NK-92 (cell line): ENCODE results near the gene TOB2.
"Not testable (repeated sequence)": the region's sequence is repeated elsewhere in the genome, so short reads cannot be mapped to it uniquely, and the experiment has no call there.

ENCODE experiments used
- DNase-seq: peaks from one replicate; lab custom pipeline; 2025; ENCODE audit not compliant: unreplicated experiment; lab: John Stamatoyannopoulos, UW

TOB2 gene

GRCh38 chr22:41468381-41469217 lies 22.0 kb upstream of the TOB2 start, which contains the start of the genes ACO2 and PHF5A:
Gene ACO2, plus strand, starts transcription at chr22:41469117. Its CDS starts 30 bp downstream, at chr22:41469147.
Gene PHF5A, minus strand, starts transcription at chr22:41468692. Its CDS starts 39 bp downstream, at chr22:41468653.
- DNase-seq, result peak; percentile 78

DNA sequence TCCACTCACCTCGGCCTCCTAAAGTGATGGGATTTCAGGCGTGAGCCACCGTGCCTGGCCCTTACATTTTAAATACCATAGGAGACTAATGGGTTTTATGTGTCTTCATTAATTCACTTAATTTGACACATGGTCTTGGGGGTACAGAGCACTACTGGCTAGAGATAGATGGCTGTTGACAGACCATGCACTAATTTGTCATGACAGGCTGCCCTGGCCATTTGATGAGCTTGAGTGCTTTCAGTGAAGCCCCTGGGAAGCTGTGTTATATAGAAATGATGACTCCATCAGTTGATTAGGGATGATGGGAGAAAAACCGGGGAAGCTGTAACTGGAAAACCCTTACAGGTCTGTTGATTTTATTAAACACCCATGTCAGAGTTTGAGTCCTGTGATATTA lies 15.3 kb upstream of the TOB2 start:
- DNase-seq, result no peak

- not testable (repeated sequence) for DNase-seq
Observed at GRCh38 chr22:41460071-41460470, 13.5 kb upstream of the TOB2 start.

DNA sequence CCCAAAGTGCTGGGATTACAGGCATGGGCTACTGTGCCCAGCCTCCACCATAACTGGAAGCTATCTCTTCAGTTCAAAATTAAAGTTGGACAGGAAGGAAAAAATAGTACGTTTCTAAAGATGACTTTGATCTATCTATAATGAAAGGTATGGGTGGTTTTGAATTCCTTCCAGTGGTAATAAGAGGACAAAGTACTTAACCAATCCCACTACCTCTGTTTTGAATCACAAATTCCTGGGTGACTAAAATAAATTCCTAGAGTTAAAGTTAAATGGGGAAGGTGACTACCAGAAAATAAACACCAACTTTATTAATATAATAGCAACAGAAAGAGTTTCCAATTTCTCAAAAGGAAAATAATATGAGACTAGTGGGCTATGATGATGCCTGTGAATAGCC lies 12.8 kb upstream of the TOB2 start:
- no peak for DNase-seq

- DNase-seq, result no peak
Observed at GRCh38 chr22:41458161-41458728, 11.6 kb upstream of the TOB2 start.

GRCh38 chr22:41448189-41448808 lies 1.7 kb upstream of the TOB2 start:
- peak; percentile 38 for DNase-seq

- no peak for DNase-seq
Observed at GRCh38 chr22:41447435-41448188, 1.0 kb upstream of the TOB2 start.

- no peak for DNase-seq
Observed at GRCh38 chr22:41446057-41446501, 522 bp downstream of the TOB2 start.

- DNase-seq, result no peak
Observed at GRCh38 chr22:41445129-41446056, 1.2 kb downstream of the TOB2 start.

DNA sequence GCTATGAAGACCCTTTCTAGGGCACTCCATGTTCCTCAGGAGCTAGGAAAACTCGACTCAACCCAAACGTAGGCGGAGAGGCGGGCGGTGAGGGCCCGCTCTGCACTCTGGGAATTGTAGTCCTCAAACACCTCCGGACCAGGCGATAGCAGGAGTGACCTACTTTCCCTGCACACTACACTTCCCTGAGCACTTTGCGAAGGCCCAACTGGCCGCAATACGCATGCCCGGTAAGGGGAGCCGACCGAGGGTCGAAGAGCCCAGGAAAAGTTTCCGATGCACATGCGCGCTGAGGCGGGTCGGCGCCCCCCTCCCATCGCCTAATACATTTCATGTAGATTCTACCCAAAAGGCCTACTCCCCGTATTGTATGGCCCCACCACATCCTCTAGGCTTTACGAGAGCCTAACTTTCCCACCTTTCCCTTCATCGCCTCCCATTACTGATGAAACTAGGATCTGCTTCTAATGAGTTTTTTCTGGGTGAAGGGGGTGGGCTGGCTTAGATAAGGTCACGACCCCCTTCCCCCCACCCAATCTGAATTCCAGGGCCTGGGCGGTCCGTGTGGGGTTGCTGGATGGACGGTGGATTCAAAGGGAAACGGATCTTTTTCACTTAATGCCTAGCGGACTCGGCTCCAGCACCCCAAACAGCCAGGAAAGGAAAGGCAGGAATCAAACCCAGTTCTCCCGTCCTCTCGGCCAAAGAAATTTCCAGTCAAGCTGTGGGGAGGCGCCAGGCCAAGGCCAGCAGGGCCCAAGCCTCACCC lies 2.1 kb downstream of the TOB2 start:
- no peak for DNase-seq

- DNase-seq, result no peak
Observed at GRCh38 chr22:41442240-41442792, 4.3 kb downstream of the TOB2 start.

DNA sequence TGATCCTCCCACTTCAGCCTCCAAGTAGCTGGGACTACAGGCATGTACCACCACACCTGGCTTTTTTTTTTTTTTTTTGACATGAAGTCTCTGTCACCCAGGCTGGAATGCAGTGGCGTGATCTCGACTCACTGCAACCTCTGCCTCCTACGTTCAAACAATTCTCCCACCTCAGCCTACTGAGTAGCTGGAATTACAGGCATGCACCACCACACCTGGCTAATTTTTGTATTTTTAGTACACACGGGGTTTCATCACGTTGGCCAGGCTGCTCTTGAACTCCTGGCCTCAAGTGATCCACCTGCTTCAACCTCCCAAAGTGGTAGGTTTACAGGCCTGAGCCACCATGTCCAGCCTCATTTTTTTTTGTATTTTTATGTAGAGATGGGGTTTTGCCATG lies 6.1 kb downstream of the TOB2 start:
- DNase-seq, result not testable (repeated sequence)

DNA sequence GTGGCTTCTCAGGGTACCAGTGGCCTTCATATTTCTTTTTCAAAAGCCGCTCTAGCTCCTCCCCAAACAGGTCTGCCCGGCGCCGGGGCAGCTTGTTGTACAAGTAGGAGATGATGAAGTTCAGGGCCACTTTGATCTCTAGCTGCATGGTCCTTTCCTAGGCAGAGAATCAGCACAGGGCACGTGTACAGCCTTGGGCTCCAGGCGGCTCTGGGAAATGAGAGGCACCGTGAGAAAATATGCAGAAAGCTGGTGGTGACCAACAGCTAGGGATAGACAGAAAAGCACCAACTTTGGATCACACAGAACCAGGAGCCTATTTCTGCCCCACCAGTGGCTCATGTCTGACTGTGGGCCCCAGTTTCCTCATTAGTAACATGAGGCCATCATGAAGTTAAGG lies 9.4 kb downstream of the TOB2 start:
- DNase-seq, result no peak

DNA sequence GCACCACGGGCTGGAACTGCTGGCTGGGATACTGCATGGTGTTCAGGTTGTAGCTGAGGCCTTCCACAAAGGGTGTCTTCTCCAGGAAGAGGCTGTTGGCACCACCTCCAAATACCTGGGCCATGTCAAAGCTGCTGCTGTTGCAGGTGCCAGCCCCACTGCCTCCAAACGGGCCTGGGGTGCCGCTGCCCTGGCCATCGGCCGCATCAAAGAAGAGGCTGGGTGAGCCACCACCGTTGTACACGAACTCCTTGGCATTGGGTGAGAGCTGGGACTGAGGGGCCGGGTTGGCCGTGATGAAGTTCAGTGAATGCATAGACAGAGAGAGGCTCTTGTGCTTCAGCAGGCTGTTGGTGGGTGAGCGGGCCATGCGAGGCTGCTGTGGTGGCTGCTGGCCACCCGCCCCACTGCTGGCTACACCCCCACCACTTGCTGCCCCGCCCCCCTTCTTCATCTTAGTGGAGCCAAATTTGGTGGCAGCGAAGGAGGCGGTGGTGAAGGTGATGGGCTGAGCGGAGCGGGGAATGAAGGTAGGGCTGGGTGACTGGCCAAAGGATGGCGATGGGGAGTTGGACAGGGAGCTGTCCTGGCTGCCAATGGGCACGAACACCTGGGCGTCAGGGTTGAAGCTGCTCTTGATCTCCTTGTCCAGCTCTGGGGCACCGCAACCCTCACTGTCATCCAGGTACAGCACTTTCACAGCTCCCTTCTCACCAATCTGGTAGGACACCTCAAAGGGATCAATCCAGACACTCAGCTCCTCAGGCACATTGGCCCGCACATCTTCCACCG lies 10.1 kb downstream of the TOB2 start:
- no peak for DNase-seq

GRCh38 chr22:41435560-41435959 lies 11.0 kb downstream of the TOB2 start:
- no peak for DNase-seq

DNA sequence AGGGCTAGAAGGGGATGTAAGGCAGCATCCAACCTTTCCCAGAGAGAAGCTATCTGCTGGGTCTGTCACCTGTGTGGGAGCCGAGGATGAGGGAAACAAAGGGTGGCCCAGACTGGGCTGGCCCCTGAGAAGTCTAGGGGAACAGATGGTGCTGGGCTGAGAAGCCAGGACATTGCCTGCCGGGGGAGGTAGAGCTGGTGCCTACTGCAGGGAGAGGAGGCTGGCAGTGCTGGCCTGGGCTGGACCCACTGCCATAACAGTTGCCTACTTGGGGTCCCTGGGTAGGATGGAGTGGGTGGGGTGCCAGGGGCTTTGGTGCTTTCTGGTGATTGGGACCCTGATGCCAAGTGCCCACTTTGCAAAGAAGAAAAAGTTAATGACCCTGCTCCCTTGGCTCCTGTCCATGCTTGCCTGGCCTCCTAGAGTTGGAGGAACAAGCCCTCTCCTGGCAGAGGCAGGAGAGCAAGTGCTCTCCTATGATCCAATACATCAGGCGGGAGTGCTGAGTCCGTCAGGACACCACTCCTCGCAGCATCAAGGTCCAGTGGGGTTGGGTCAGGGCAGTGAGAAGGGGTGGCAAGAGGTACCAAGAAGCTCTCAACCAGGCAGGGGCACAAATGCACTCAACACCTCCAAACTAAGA lies 12.1 kb downstream of the TOB2 start:
- DNase-seq, result not testable (repeated sequence)

DNA sequence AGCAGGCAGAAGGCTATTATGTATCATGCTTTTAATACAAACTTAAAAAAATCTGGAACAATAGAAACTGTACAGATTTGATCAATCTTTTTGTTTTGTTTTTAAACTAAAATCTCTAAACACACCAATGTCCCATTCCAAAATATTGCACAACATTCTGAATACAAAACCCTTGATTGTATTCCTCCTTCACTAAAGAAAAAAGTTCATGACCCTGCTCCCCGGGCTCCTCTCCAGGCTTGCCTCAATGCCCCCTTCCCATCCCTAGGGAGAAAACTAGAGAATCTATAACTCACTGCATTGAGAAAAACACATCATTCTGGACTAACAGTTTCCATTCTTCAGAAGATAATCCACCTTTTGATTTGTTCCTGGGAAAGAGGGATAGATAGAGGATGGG lies 13.1 kb downstream of the TOB2 start:
- not testable (repeated sequence) for DNase-seq

GRCh38 chr22:41431656-41432055 lies 14.9 kb downstream of the TOB2 start:
- no peak for DNase-seq
